H1 (cell line): ENCODE data around the gene MSH5. TPM values are rescaled to one million over a fixed set of nuclear protein-coding genes. Genes with fewer than 3 reads are reported as not detected.

Experiments
- CTCF ChIA-PET: fragments of 300-600 bp; sonication (Branson Sonifier 250); formaldehyde crosslinking; loops from one replicate; lab custom pipeline; 2021; ENCODE audit not compliant: partially characterized antibody; lab: Charles Lee
- POLR2A ChIA-PET: fragments of 300-600 bp; sonication (Branson Sonifier 250); formaldehyde crosslinking; loops from one replicate; lab custom pipeline; 2021; ENCODE audit warnings: inconsistent platforms; ENCODE audit not compliant: partially characterized antibody; lab: Charles Lee
- DNase-seq, 2 experiments: peaks; one replicate each; pipeline versions ENCODE4 v3.0.0 to v3.0.0-alpha.2; 2010 to 2022; ENCODE audit warnings: low spot score in 2 of 2, low read depth in 1 of 2, mixed read lengths in 1 of 2
- FAIRE-seq: peaks from 2 replicates; lab custom pipeline; 2011; peaks lifted over from hg19 to GRCh38; lab: Jason Lieb, UNC
- H2AFZ ChIP-seq: 2 replicates; pipeline ENCODE4 v1.8.1; 2012; ENCODE audit warnings: low read length, inconsistent platforms
- H2AK5ac ChIP-seq: 2 replicates; pipeline ENCODE4 v1.6.1; 2013; ENCODE audit warnings: low read depth, low read length
- H2BK120ac ChIP-seq: replicated peaks from 2 replicates; pipeline ENCODE3; 2013; ENCODE audit warnings: low read depth, low read length, inconsistent platforms
- H2BK12ac ChIP-seq: 2 replicates; pipeline ENCODE4 v1.6.1; 2013; ENCODE audit warnings: low read depth, low read length
- H2BK15ac ChIP-seq: 2 replicates; pipeline ENCODE4 v1.6.1; 2013; ENCODE audit warnings: low read length
- H2BK20ac ChIP-seq: 2 replicates; pipeline ENCODE4 v1.6.1; 2013; ENCODE audit warnings: low read length
- H2BK5ac ChIP-seq: 2 replicates; pipeline ENCODE4 v1.6.1; 2013; ENCODE audit warnings: low read depth, low read length
- H3K14ac ChIP-seq: 2 replicates; pipeline ENCODE4 v1.6.1; 2013; ENCODE audit warnings: inconsistent platforms; ENCODE audit not compliant: insufficient read length
- H3K18ac ChIP-seq: 2 replicates; pipeline ENCODE4 v1.6.1; 2013; ENCODE audit warnings: low read length; ENCODE audit errors: extremely low read depth
- H3K23ac ChIP-seq: 2 replicates; pipeline ENCODE4 v1.6.1; 2013; ENCODE audit warnings: inconsistent platforms; ENCODE audit not compliant: insufficient read length
- H3K23me2 ChIP-seq: 2 replicates; pipeline ENCODE4 v1.6.1; 2013; ENCODE audit warnings: low read depth, low read length
- H3K27ac ChIP-seq: 2 replicates; pipeline ENCODE4 v1.6.1; 2011; ENCODE audit warnings: low read depth, low read length, inconsistent platforms
- H3K27me3 ChIP-seq, 4 experiments: replicated peaks in 1 of 4; 1 replicate in 1 of 4; 2 replicates in 3 of 4; pipeline versions ENCODE4 v1.6.1 to v1.8.1; 2011 to 2013; ENCODE audit warnings: low read length in 3 of 4, mild to moderate bottlenecking in 3 of 4, inconsistent platforms in 2 of 4, mixed read lengths in 2 of 4, moderate library complexity in 1 of 4; ENCODE audit not compliant: control insufficient read depth in 3 of 4, insufficient read depth in 3 of 4; ENCODE audit errors: extremely low read depth in 1 of 4
- H3K36me3 ChIP-seq, 4 experiments: 2 replicates each; pipeline versions ENCODE4 v1.6.1 to v1.8.1; 2011 to 2013; ENCODE audit warnings: mild to moderate bottlenecking in 4 of 4, low read length in 3 of 4, moderate library complexity in 2 of 4, control low read depth in 1 of 4, inconsistent platforms in 1 of 4; ENCODE audit not compliant: insufficient read depth in 4 of 4, control insufficient read depth in 2 of 4
- H3K4ac ChIP-seq: replicated peaks from 2 replicates; pipeline ENCODE3; 2013; ENCODE audit warnings: low read length, low read depth, mixed read lengths, inconsistent platforms; ENCODE audit not compliant: insufficient read length
- H3K4me1 ChIP-seq, 4 experiments: replicated peaks in 1 of 4; 1 replicate in 1 of 4; 2 replicates in 3 of 4; pipeline versions ENCODE4 v1.6.1 to v1.8.1; 2011 to 2013; ENCODE audit warnings: low read length in 3 of 4, inconsistent platforms in 2 of 4, mixed read lengths in 1 of 4; ENCODE audit not compliant: insufficient read depth in 4 of 4, control insufficient read depth in 3 of 4
- H3K4me2 ChIP-seq, 2 experiments: 2 replicates each; pipeline versions ENCODE4 v1.6.1 to v1.8.1; 2011 to 2013; ENCODE audit warnings: low read depth in 2 of 2, low read length in 2 of 2, control low read depth in 1 of 2, inconsistent platforms in 1 of 2, mild to moderate bottlenecking in 1 of 2; ENCODE audit not compliant: insufficient read depth in 1 of 2
- H3K4me3 ChIP-seq, 4 experiments: fragments of 200-600, 300-600 bp in 1 of 4; sonication (generic), shearing (Covaris generic), sonication (Bioruptor Twin) in 1 of 4; 2 replicates each; pipeline versions ENCODE4 v1.5.1 to v1.8.1; 2011 to 2016; ENCODE audit warnings: low read length in 4 of 4, low read depth in 3 of 4, control low read depth in 2 of 4, inconsistent platforms in 2 of 4, mild to moderate bottlenecking in 2 of 4, mixed read lengths in 1 of 4, moderate library complexity in 1 of 4; ENCODE audit not compliant: insufficient read depth in 2 of 4; ENCODE audit errors: extremely low read depth in 1 of 4
- H3K56ac ChIP-seq: replicated peaks from 2 replicates; pipeline ENCODE3; 2013; ENCODE audit warnings: low read depth, mild to moderate bottlenecking, mixed read lengths, low read length, inconsistent platforms; ENCODE audit not compliant: insufficient read length
- H3K79me1 ChIP-seq: 2 replicates; pipeline ENCODE4 v1.6.1; 2013; ENCODE audit warnings: low read depth, low read length, control low read depth
- H3K79me2 ChIP-seq, 2 experiments: 2 replicates each; pipeline versions ENCODE4 v1.6.1 to v1.8.1; 2012 to 2013; ENCODE audit warnings: low read length in 2 of 2, mild to moderate bottlenecking in 2 of 2, inconsistent platforms in 1 of 2; ENCODE audit not compliant: insufficient read depth in 2 of 2, control insufficient read depth in 1 of 2
- H3K9ac ChIP-seq, 4 experiments: replicated peaks in 1 of 4; 1 replicate in 1 of 4; 2 replicates in 3 of 4; pipeline versions ENCODE4 v1.6.1 to v1.8.1; 2011 to 2013; ENCODE audit warnings: low read depth in 3 of 4, low read length in 3 of 4, control low read depth in 2 of 4, mild to moderate bottlenecking in 2 of 4, moderate library complexity in 2 of 4, inconsistent platforms in 1 of 4; ENCODE audit errors: extremely low read depth in 1 of 4
- H3K9me3 ChIP-seq, 2 experiments: 2 replicates each; pipeline versions ENCODE4 v1.6.1 to v1.8.1; 2012 to 2013; ENCODE audit warnings: mild to moderate bottlenecking in 2 of 2, moderate library complexity in 2 of 2, control low read depth in 1 of 2, inconsistent platforms in 1 of 2, low read depth in 1 of 2, low read length in 1 of 2, mixed read lengths in 1 of 2; ENCODE audit not compliant: insufficient read depth in 2 of 2
- H4K20me1 ChIP-seq, 2 experiments: replicated peaks in 1 of 2; 2 replicates each; pipeline versions ENCODE3 to v1.8.1; 2011 to 2013; ENCODE audit warnings: inconsistent platforms in 2 of 2, low read length in 2 of 2, mild to moderate bottlenecking in 1 of 2; ENCODE audit not compliant: insufficient read depth in 2 of 2, control insufficient read depth in 1 of 2
- H4K5ac ChIP-seq: 2 replicates; pipeline ENCODE4 v1.6.1; 2013; ENCODE audit warnings: low read length, low read depth, mixed read lengths, inconsistent platforms; ENCODE audit not compliant: insufficient read length
- H4K8ac ChIP-seq: 2 replicates; pipeline ENCODE4 v1.8.0; 2013; ENCODE audit warnings: mild to moderate bottlenecking, moderate library complexity, low read length, inconsistent platforms; ENCODE audit not compliant: insufficient read depth; ENCODE audit errors: extremely low read depth
- H4K91ac ChIP-seq: replicated peaks from 2 replicates; pipeline ENCODE3; 2013; ENCODE audit warnings: low read length, mixed read lengths, inconsistent platforms; ENCODE audit not compliant: insufficient read length
- JUND ChIP-seq: IDR thresholded peaks from 2 replicates; pipeline ENCODE4 v1.6.1; 2011; ENCODE audit warnings: mild to moderate bottlenecking, improper control_type of control experiment, low read length
- KDM4A ChIP-seq: IDR thresholded peaks from one replicate; pipeline ENCODE4 v1.7.1; 2012; ENCODE audit warnings: low read depth, mild to moderate bottlenecking, moderate library complexity, low read length, inconsistent platforms; ENCODE audit not compliant: severe bottlenecking
- NANOG ChIP-seq: IDR thresholded peaks from 2 replicates; pipeline ENCODE4 v1.6.1; 2011; ENCODE audit warnings: low read length, low read depth, mild to moderate bottlenecking, inconsistent platforms; ENCODE audit not compliant: insufficient read depth, poor library complexity, severe bottlenecking
- RFX5 ChIP-seq: IDR thresholded peaks from 2 replicates; pipeline ENCODE4 v1.6.1; 2011; ENCODE audit warnings: low read depth, low read length, improper control_type of control experiment, borderline replicate concordance
- SP2 ChIP-seq: IDR thresholded peaks from 2 replicates; pipeline ENCODE4 v1.6.1; 2012; ENCODE audit warnings: mild to moderate bottlenecking, low read length, inconsistent platforms
- WGBS, 2 experiments: shearing (Covaris generic) in 1 of 2; methylation state at CpG; one replicate each; pipeline versions ENCODE4 v1.1.6 to v1.1.7; 2013 to 2015; ENCODE audit warnings: low lambda C conversion rate in 2 of 2, mixed read lengths in 2 of 2, inconsistent platforms in 1 of 2, low coverage in 1 of 2, missing lambda C conversion rate in 1 of 2; ENCODE audit not compliant: insufficient replicate concordance in 2 of 2, insufficient coverage in 1 of 2, insufficient read length in 1 of 2; ENCODE audit errors: extremely low coverage in 1 of 2, missing lambda C conversion rate in 1 of 2; 5-methylcytosine and 5-hydroxymethylcytosine counted together
- polyA plus RNA-seq, 7 experiments: library from polyadenylated mRNA; depleted of rRNA in 3 of 7; stranded (reverse) in 5 of 7; unstranded in 2 of 7; fragments of >200 nt in 5 of 7; fragments of 200-250 nt in 2 of 7; gene quantifications; 1 replicate in 5 of 7; 2 replicates in 1 of 7; 4 replicates in 1 of 7; pipeline versions ENCODE4 v1.2.1 to v1.2.3, GENCODE V29; 2011 to 2013; ENCODE audit warnings: missing spikeins in 2 of 7, mixed read lengths in 2 of 7
- total RNA-seq: library from RNA; stranded (reverse); fragmentation: NEBNext Ultra II Directional; extraction: Animal tissue kit (Norgen Biotek cat#: 25700); gene quantifications from 2 replicates; pipeline ENCODE4 v1.2.1, GENCODE V29; 2021

The MSH5 gene
- total and polyA plus RNA-seq, 2 of the 8 experiments (the other 6 are each of a cell fraction or from before 2014, with no cell fraction given) = 25.3 to 26.5 TPM

- H2AFZ ChIP-seq = no peak overlapping the region
- no peaks in the 10 kb centered on the region for H3K9me3 ChIP-seq
- DNase-seq (no peak), FAIRE-seq (no peak)
- 96% methylated on average over 3 of the region's 3 CpGs; no CpG with 5 or more reads in 1 of the 2 experiments for WGBS, 2 experiments
- H4K91ac ChIP-seq = no peak overlapping the region
- POLR2A ChIA-PET = interaction anchor here (0.6 to 7.2 kb wide), 7 partner anchors 16 to 181 kb away, joined by 3 to 73 read pairs (median 4); partner anchors contain the start of genes CLIC1, DDX39B, GPANK1 and MSH5
- no peak overlapping the region for H3K4ac ChIP-seq
- H3K9ac ChIP-seq = no peak overlapping the region
- H3K27ac ChIP-seq = no peak overlapping the region
- H3K56ac ChIP-seq = no peak overlapping the region
- no peak overlapping the region for H2BK12ac ChIP-seq
- peaks cover 0 to 7% (median 4%) of the 10 kb centered on the region in 4 experiments; a peak in 5 of 8 replicates for H3K36me3 ChIP-seq
- H2BK15ac ChIP-seq = no peak overlapping the region
- CTCF ChIA-PET = interaction anchor here (0.9 to 3.7 kb wide), 3 partner anchors 13 to 44 kb away, joined by 3 to 18 read pairs (median 4); no protein-coding TSS in a partner anchor
- H4K20me1 ChIP-seq = no peaks in the 10 kb centered on the region
- H4K5ac ChIP-seq = no peak overlapping the region
- no peak overlapping the region for H3K14ac ChIP-seq
- no peak overlapping the region for H2AK5ac ChIP-seq
- H2BK20ac ChIP-seq = no peak overlapping the region
- no peak overlapping the region for H2BK120ac ChIP-seq
- no peak overlapping the region for H3K4me3 ChIP-seq
- H3K4me1 ChIP-seq = peaks cover 0 to 15% (median 14%) of the 10 kb centered on the region in 4 experiments; a peak in 6 of 7 replicates
- no peak overlapping the region for H2BK5ac ChIP-seq
- TF ChIP-seq NANOG (no peak), KDM4A (no peak), SP2 (no peak), RFX5 (no peak), JUND (no peak)
- no peaks in the 10 kb centered on the region for H3K23me2 ChIP-seq
- H4K8ac ChIP-seq = no peak overlapping the region
- H3K79me1 ChIP-seq = no peaks in the 10 kb centered on the region
- no peaks in the 10 kb centered on the region for H3K79me2 ChIP-seq
- no peak overlapping the region for H3K4me2 ChIP-seq
- no peak overlapping the region for H3K23ac ChIP-seq
- no peaks in the 10 kb centered on the region for H3K27me3 ChIP-seq
- no peak overlapping the region for H3K18ac ChIP-seq
These were observed 17.6 kb upstream of the MSH5 start for GRCh38 chr6:31722173-31722572.
